Tibial nerve (tissue), 4 donors: ENCODE measurements around the gene CEP104. TPM values are rescaled to one million over a fixed set of nuclear protein-coding genes. Genes with fewer than 3 reads are reported as not detected.
A peak's percentile ranks its signal among the peaks of the same experiment; 100 is the strongest.
"Not testable (repeated sequence)": the region's sequence is repeated elsewhere in the genome, so short reads cannot be mapped to it uniquely, and the experiment has no call there.

ENCODE experiments used
- DNase-seq, 2 donors: peaks; one replicate each; pipeline ENCODE4 v3.0.0-alpha.2; 2019; ENCODE audit warnings: low spot score in 2 of 2
- H3K27ac ChIP-seq, 4 donors: fragments of 200-600 bp; sonication (generic) in 3 of 4; one replicate each; pipeline ENCODE4 v1.5.1; 2017 to 2019; ENCODE audit warnings: mild to moderate bottlenecking in 1 of 4
- H3K27me3 ChIP-seq, 2 donors: fragments of 200-600 bp; sonication (generic) in 1 of 2; one replicate each; pipeline versions ENCODE4 v1.5.1 to v1.6.0; 2017 to 2019
- H3K36me3 ChIP-seq, 3 donors: fragments of 200-600 bp; sonication (generic); one replicate each; pipeline ENCODE4 v1.5.1; 2018 to 2019
- H3K4me1 ChIP-seq, 4 donors: fragments of 200-600 bp; sonication (generic) in 3 of 4; one replicate each; pipeline ENCODE4 v1.5.1; 2017 to 2019
- H3K4me3 ChIP-seq, 4 donors: fragments of 200-600 bp; sonication (generic) in 3 of 4; one replicate each; pipeline ENCODE4 v1.5.1; 2017 to 2019; ENCODE audit warnings: mild to moderate bottlenecking in 1 of 4, moderate library complexity in 1 of 4
- H3K9me3 ChIP-seq, 4 donors: fragments of 200-600 bp; sonication (generic) in 3 of 4; one replicate each; pipeline ENCODE4 v1.5.1; 2017 to 2019
- CTCF ChIP-seq, 5 experiments: fragments of 200-600 bp in 3 of 5; fragments of 450-650 bp in 2 of 5; sonication (generic) in 3 of 5; IDR thresholded peaks; one replicate each; pipeline ENCODE4 v1.5.1; 2016 to 2019; ENCODE audit warnings: antibody characterized with exemption in 5 of 5, mild to moderate bottlenecking in 3 of 5, moderate library complexity in 2 of 5
- EP300 ChIP-seq, 2 donors: sonication (generic); formaldehyde crosslinking; IDR thresholded peaks; one replicate each; pipeline ENCODE4 v1.6.1; 2017; ENCODE audit warnings: antibody characterized with exemption in 2 of 2, mild to moderate bottlenecking in 1 of 2
- POLR2A ChIP-seq, 2 donors: fragments of 450-650 bp; IDR thresholded peaks; one replicate each; pipeline ENCODE4 v1.6.1; 2017; ENCODE audit warnings: antibody characterized with exemption in 2 of 2, mild to moderate bottlenecking in 2 of 2, moderate library complexity in 2 of 2
- WGBS, 2 donors: methylation state at CpG; one replicate each; pipeline ENCODE4 v1.1.5; 2018; 5-methylcytosine and 5-hydroxymethylcytosine counted together
- total RNA-seq, 4 donors: library from RNA; depleted of rRNA; stranded (reverse); fragments of >200 nt; gene quantifications; one replicate each; pipeline ENCODE4 v1.1.0, GENCODE V29; 2016

CEP104 gene
- total RNA-seq, 4 donors from 2014 or later: 41.5 to 68.6 (median 48.0) TPM

GRCh38 chr1:3814065-3814464 lies 42.9 kb downstream of the CEP104 start:
- H3K4me1 ChIP-seq: no peaks in the 10 kb centered on the region
- no peak overlapping the region for H3K4me3 ChIP-seq
- H3K27ac ChIP-seq: no peak overlapping the region
- no peak for DNase-seq
- TF ChIP-seq POLR2A (IDR thresholded peaks at IDR 0.05) (no peak), CTCF (IDR thresholded peaks at IDR 0.05) (no peak), EP300 (IDR thresholded peaks at IDR 0.05) (no peak)
- H3K9me3 ChIP-seq: no peaks in the 10 kb centered on the region
- WGBS, 2 donors: 91 to 100% methylated on average over 1 to 2 of the region's 2 CpGs
- H3K27me3 ChIP-seq: no peaks in the 10 kb centered on the region
- H3K36me3 ChIP-seq: peaks cover 0 to 55% (median 0%) of the 10 kb centered on the region in 3 donors

DNA sequence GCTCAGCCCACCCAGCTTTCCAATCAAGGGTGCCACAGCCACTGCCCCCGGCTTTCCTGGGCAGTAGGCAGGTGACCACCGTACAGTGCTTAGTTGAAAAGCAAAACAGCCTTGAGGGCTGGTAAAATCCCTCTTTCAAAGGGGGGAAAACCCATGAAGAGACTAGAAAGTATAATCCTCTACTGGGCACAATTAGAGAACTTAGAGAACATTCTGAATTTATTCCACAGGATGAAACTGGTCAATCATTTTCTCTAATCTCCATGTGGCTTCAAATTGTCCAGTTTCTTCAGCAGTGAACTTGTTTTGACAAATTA lies 45.5 kb downstream of the CEP104 start:
- no peak overlapping the region for H3K27ac ChIP-seq
- WGBS, 2 donors: 29 to 58% methylated on average over 2 of the region's 2 CpGs
- H3K4me1 ChIP-seq: no peaks in the 10 kb centered on the region
- TF ChIP-seq EP300 (IDR thresholded peaks at IDR 0.05): no peak
- TF ChIP-seq CTCF (IDR thresholded peaks at IDR 0.05): no peak
- no peak for TF ChIP-seq POLR2A (IDR thresholded peaks at IDR 0.05)
- no peak overlapping the region for H3K4me3 ChIP-seq
- no peak for DNase-seq
- H3K36me3 ChIP-seq: peaks cover 0 to 34% (median 0%) of the 10 kb centered on the region in 3 donors
- no peaks in the 10 kb centered on the region for H3K27me3 ChIP-seq
- no peaks in the 10 kb centered on the region for H3K9me3 ChIP-seq

DNA sequence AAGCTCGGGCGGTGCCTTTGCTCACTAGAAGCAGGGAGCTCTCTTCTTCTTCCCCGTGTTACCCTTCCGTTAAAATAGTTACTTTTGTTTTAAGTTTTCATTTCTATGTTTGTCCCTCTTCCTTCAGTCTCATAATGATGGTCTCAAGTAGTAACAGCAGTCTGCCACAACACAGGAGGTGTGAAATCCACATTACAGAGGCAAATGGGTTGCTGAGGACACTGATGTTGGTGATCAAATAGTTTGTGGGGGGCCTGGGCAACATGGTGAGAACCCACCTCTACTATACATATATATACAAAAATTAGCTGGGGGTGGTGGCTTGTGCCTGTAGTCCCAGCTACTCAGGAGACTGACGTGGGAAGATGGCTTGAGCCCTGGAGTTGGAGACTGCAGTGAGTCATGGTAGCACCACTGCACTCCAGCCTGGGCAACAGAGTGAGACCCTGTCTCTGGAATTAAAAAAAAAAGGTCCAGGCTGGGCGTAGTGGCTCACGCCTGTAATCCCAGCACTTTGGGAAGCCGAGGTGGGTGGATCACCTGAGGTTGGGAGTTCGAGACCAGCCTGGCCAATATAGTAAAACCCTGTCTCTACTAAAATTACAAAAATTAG lies 46.8 kb downstream of the CEP104 start:
- H3K36me3 ChIP-seq: peaks cover 0 to 21% (median 0%) of the 10 kb centered on the region in 3 donors
- H3K4me1 ChIP-seq, H3K27me3 ChIP-seq, H3K4me3 ChIP-seq, DNase-seq, H3K9me3 ChIP-seq, H3K27ac ChIP-seq: not testable (repeated sequence)
- 81 to 82% methylated on average over 9 of the region's 9 CpGs for WGBS, 2 donors

- Histone ChIP-seq H3K27ac (no peak overlapping the region), H3K27me3 (peaks cover 0 to 5% of the 10 kb centered on the region in 2 donors), H3K4me3 (no peak overlapping the region), H3K36me3 (peaks cover 0 to 15% (median 0%) of the 10 kb centered on the region in 3 donors), H3K9me3 (no peaks in the 10 kb centered on the region), H3K4me1 (no peaks in the 10 kb centered on the region)
- WGBS, 2 donors: 62 to 70% methylated on average over 6 to 7 of the region's 7 CpGs
- no peak for DNase-seq
- no peak for TF ChIP-seq EP300 (IDR thresholded peaks at IDR 0.05)
Observed at GRCh38 chr1:3809680-3810079, 47.3 kb downstream of the CEP104 start.

GRCh38 chr1:3807769-3808168 lies 49.2 kb downstream of the CEP104 start:
- DNase-seq: no peak
- no peak for TF ChIP-seq CTCF (IDR thresholded peaks at IDR 0.05)
- TF ChIP-seq POLR2A (IDR thresholded peaks at IDR 0.05): no peak
- TF ChIP-seq EP300 (IDR thresholded peaks at IDR 0.05): no peak
- Histone ChIP-seq H3K4me1 (peaks cover 0 to 2% (median 0%) of the 10 kb centered on the region in 4 donors), H3K4me3 (no peak overlapping the region), H3K27ac (no peak overlapping the region), H3K9me3 (no peaks in the 10 kb centered on the region), H3K36me3 (no peaks in the 10 kb centered on the region), H3K27me3 (peaks cover 0 to 6% of the 10 kb centered on the region in 2 donors)
- WGBS, 2 donors: 77 to 98% methylated on average over 4 to 5 of the region's 5 CpGs

GRCh38 chr1:3805038-3805437 lies 52.0 kb downstream of the CEP104 start:
- Histone ChIP-seq H3K27ac (peak overlapping the region in 1 of 4 donors; percentile 75), H3K9me3 (no peaks in the 10 kb centered on the region), H3K36me3 (no peaks in the 10 kb centered on the region), H3K4me1 (peaks cover 0 to 9% (median 2%) of the 10 kb centered on the region in 4 donors), H3K27me3 (peaks cover 0 to 9% of the 10 kb centered on the region in 2 donors), H3K4me3 (no peak overlapping the region)
- no peak for DNase-seq
- WGBS, 2 donors: 61 to 70% methylated on average over 11 of the region's 11 CpGs
- TF ChIP-seq CTCF (IDR thresholded peaks at IDR 0.05): no peak
- TF ChIP-seq POLR2A (IDR thresholded peaks at IDR 0.05): no peak
- TF ChIP-seq EP300 (IDR thresholded peaks at IDR 0.05): no peak

DNA sequence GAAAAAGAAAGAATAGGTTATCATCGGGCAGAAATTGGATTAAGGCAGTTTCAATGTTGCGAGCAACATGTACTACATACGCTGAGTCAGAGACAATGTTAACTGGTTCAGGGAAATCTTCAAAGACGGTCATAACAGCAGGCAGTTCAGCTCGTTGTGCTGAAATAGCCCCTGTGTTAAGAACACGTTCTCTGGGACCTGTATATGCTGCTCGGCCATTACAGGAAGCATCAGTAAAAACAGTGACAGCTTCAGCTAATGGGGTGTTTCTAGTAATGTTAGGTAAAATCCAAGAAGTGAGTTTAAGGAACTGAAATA lies 52.4 kb downstream of the CEP104 start:
- not testable (repeated sequence) for H3K27me3 ChIP-seq, H3K9me3 ChIP-seq, H3K4me3 ChIP-seq, H3K4me1 ChIP-seq, DNase-seq, H3K36me3 ChIP-seq
- WGBS, 2 donors: 31 to 36% methylated on average over 7 of the region's 7 CpGs
- H3K27ac ChIP-seq: peak overlapping the region in 3 of 4 donors; percentile 29 to 75 (median 74)
